Liver (tissue), 9 donors: ENCODE data around the gene CHCHD1. TPM values are rescaled to one million over a fixed set of nuclear protein-coding genes. Genes with fewer than 3 reads are reported as not detected.

ENCODE experiments used
- DNase-seq: peaks from one replicate; pipeline ENCODE4 v3.0.0-alpha.2; 2017; ENCODE audit warnings: low spot score
- H3K27ac ChIP-seq, 2 donors: one replicate each; pipeline ENCODE4 v1.7.0; 2013; ENCODE audit warnings: inconsistent platforms in 2 of 2, low read length in 2 of 2, control low read depth in 1 of 2, low read depth in 1 of 2, mild to moderate bottlenecking in 1 of 2
- H3K27me3 ChIP-seq, 4 donors: one replicate each; pipeline versions ENCODE4 v1.6.1 to v1.7.0; 2013; ENCODE audit warnings: low read length in 3 of 4, inconsistent platforms in 1 of 4, mild to moderate bottlenecking in 1 of 4, moderate library complexity in 1 of 4; ENCODE audit not compliant: control insufficient read depth in 4 of 4, insufficient read depth in 4 of 4
- H3K36me3 ChIP-seq, 4 donors: one replicate each; pipeline versions ENCODE4 v1.6.1 to v1.7.0; 2013; ENCODE audit warnings: low read length in 3 of 4, mild to moderate bottlenecking in 3 of 4, low read depth in 1 of 4, moderate library complexity in 1 of 4; ENCODE audit not compliant: control insufficient read depth in 4 of 4, insufficient read depth in 3 of 4
- H3K4me1 ChIP-seq, 4 donors: one replicate each; pipeline versions ENCODE4 v1.6.1 to v1.7.0; 2013; ENCODE audit warnings: low read length in 3 of 4, mild to moderate bottlenecking in 3 of 4, moderate library complexity in 1 of 4; ENCODE audit not compliant: control insufficient read depth in 4 of 4, insufficient read depth in 4 of 4
- H3K4me3 ChIP-seq, 3 donors: one replicate each; pipeline versions ENCODE4 v1.6.1 to v1.7.0; 2013; ENCODE audit warnings: low read length in 3 of 3, control low read depth in 1 of 3, low read depth in 1 of 3, mild to moderate bottlenecking in 1 of 3
- H3K9ac ChIP-seq, 2 donors: one replicate each; pipeline ENCODE4 v1.7.0; 2013; ENCODE audit warnings: low read length in 2 of 2, mild to moderate bottlenecking in 2 of 2, moderate library complexity in 2 of 2, control low read depth in 1 of 2, low read depth in 1 of 2
- H3K9me3 ChIP-seq, 4 donors: one replicate each; pipeline versions ENCODE4 v1.6.1 to v1.7.0; 2013; ENCODE audit warnings: low read length in 3 of 4; ENCODE audit not compliant: control insufficient read depth in 4 of 4
- CTCF ChIP-seq: fragments of 150-350 bp; IDR thresholded peaks from 2 replicates; pipeline ENCODE4 v1.5.1; 2017; ENCODE audit warnings: improper control_type of control experiment, low read depth, low read length; ENCODE audit not compliant: missing input control
- FOXA1 ChIP-seq: IDR thresholded peaks from 2 replicates; pipeline ENCODE4 v1.6.1; 2016; ENCODE audit warnings: antibody characterized with exemption
- FOXA2 ChIP-seq: IDR thresholded peaks from 2 replicates; pipeline ENCODE4 v1.6.1; 2016; ENCODE audit warnings: antibody characterized with exemption
- GABPA ChIP-seq, 2 donors: IDR thresholded peaks in 1 of 2; conservative IDR thresholded peaks in 1 of 2; 2 replicates each; pipeline ENCODE4 v1.6.1; 2016; ENCODE audit warnings: antibody characterized with exemption in 2 of 2, mild to moderate bottlenecking in 1 of 2, moderate library complexity in 1 of 2
- HNF4A ChIP-seq, 2 donors: conservative IDR thresholded peaks; 2 replicates each; pipeline ENCODE4 v1.6.1; 2016; ENCODE audit warnings: antibody characterized with exemption in 2 of 2, mild to moderate bottlenecking in 2 of 2
- HNF4G ChIP-seq: IDR thresholded peaks from 2 replicates; pipeline ENCODE4 v1.6.1; 2016; ENCODE audit warnings: antibody characterized with exemption
- JUND ChIP-seq, 2 donors: IDR thresholded peaks; 2 replicates each; pipeline ENCODE4 v1.6.1; 2016; ENCODE audit warnings: antibody characterized with exemption in 2 of 2
- MAX ChIP-seq: IDR thresholded peaks from 2 replicates; pipeline ENCODE4 v1.6.1; 2016; ENCODE audit warnings: antibody characterized with exemption
- NR2F2 ChIP-seq: IDR thresholded peaks from 2 replicates; pipeline ENCODE4 v1.6.1; 2016; ENCODE audit warnings: antibody characterized with exemption
- RAD21 ChIP-seq, 2 donors: IDR thresholded peaks; 2 replicates each; pipeline ENCODE4 v1.6.1; 2016; ENCODE audit warnings: antibody characterized with exemption in 2 of 2, mild to moderate bottlenecking in 2 of 2
- REST ChIP-seq: IDR thresholded peaks from 2 replicates; pipeline ENCODE4 v1.6.1; 2016; ENCODE audit warnings: antibody characterized with exemption, mild to moderate bottlenecking
- RXRA ChIP-seq, 2 donors: IDR thresholded peaks; 2 replicates each; pipeline ENCODE4 v1.6.1; 2017 to 2018; ENCODE audit warnings: antibody characterized with exemption in 2 of 2, mild to moderate bottlenecking in 1 of 2
- SP1 ChIP-seq: IDR thresholded peaks from 2 replicates; pipeline ENCODE4 v1.6.1; 2018; ENCODE audit warnings: antibody characterized with exemption, mild to moderate bottlenecking
- TAF1 ChIP-seq: conservative IDR thresholded peaks from 2 replicates; pipeline ENCODE4 v1.6.1; 2016; ENCODE audit warnings: antibody characterized with exemption, mild to moderate bottlenecking
- YY1 ChIP-seq: IDR thresholded peaks from 2 replicates; pipeline ENCODE4 v1.6.1; 2016; ENCODE audit warnings: antibody characterized with exemption, mild to moderate bottlenecking
- ZBTB33 ChIP-seq: IDR thresholded peaks from 2 replicates; pipeline ENCODE4 v1.6.1; 2016; ENCODE audit warnings: antibody characterized with exemption
- WGBS: extraction: QIAGEN DNeasy Blood & Tissue Kit; methylation state at CpG from one replicate; pipeline ENCODE4 v1.1.7; 2013; 5-methylcytosine and 5-hydroxymethylcytosine counted together
- polyA plus RNA-seq, 2 donors: library from polyadenylated mRNA; stranded (reverse) in 1 of 2; unstranded in 1 of 2; fragments of 200-250 nt in 1 of 2; fragments of >200 nt in 1 of 2; fragmentation: Nextera tagmentation in 1 of 2; extraction: Ambion mirVana in 1 of 2; gene quantifications; one replicate each; pipeline versions ENCODE4 v1.2.1 to v1.2.3, GENCODE V29; 2013 to 2015
- total RNA-seq, 2 donors: library from RNA; depleted of rRNA; stranded (reverse); fragments of >200 nt; gene quantifications; one replicate each; pipeline ENCODE4 v1.2.3, GENCODE V29; 2014
- donor health status: healthy.
- donor health status: healthy.
- donor health status: healthy.
- donor health status: healthy.
- donor health status: healthy.

Gene CHCHD1
- total and polyA plus RNA-seq, 4 donors = 7.6 to 47.4 (median 23.1) TPM

- WGBS = 1% methylated on average over 14 of the region's 14 CpGs
- no peak for TF ChIP-seq HNF4G
- TF ChIP-seq YY1 = no peak
- no peak for TF ChIP-seq TAF1
- no peak for TF ChIP-seq RXRA (IDR thresholded peaks at IDR 0.05)
- TF ChIP-seq NR2F2 = no peak
- TF ChIP-seq ZBTB33 = no peak
- TF ChIP-seq REST = no peak
- TF ChIP-seq CTCF = no peak
- no peak for TF ChIP-seq FOXA1
- TF ChIP-seq GABPA (IDR thresholded peaks at IDR 0.05 in 1 of 2, conservative IDR thresholded peaks at IDR 0.05 in 1 of 2) = no peak
- no peak for TF ChIP-seq FOXA2
- TF ChIP-seq SP1 = no peak
- no peak for TF ChIP-seq JUND (IDR thresholded peaks at IDR 0.05)
- TF ChIP-seq HNF4A (conservative IDR thresholded peaks at IDR 0.05) = no peak
- Histone ChIP-seq H3K27ac (peak overlapping the region; percentile 91 to 96), H3K4me1 (peaks cover 0 to 36% (median 32%) of the 10 kb centered on the region in 4 donors), H3K9me3 (no peaks in the 10 kb centered on the region), H3K4me3 (peak overlapping the region; percentile 68 to 97 (median 97)), H3K36me3 (peaks cover 2 to 7% (median 3%) of the 10 kb centered on the region in 4 donors), H3K27me3 (no peaks in the 10 kb centered on the region), H3K9ac (peak overlapping the region; percentile 88 to 89)
- no peak for DNase-seq
Observed at GRCh38 chr10:73781548-73781878, 335 bp upstream of the CHCHD1 start.

GRCh38 chr10:73782749-73783085 lies 869 bp downstream of the CHCHD1 start:
- Histone ChIP-seq H3K27me3 (no peaks in the 10 kb centered on the region), H3K4me1 (peaks cover 3 to 44% (median 38%) of the 10 kb centered on the region in 4 donors), H3K36me3 (peaks cover 0 to 7% (median 3%) of the 10 kb centered on the region in 4 donors), H3K9me3 (no peaks in the 10 kb centered on the region), H3K4me3 (peak overlapping the region; percentile 68 to 97 (median 97)), H3K9ac (peak overlapping the region; percentile 88 to 89), H3K27ac (peak overlapping the region; percentile 91 to 96)
- no peak for TF ChIP-seq HNF4A (conservative IDR thresholded peaks at IDR 0.05)
- no peak for TF ChIP-seq YY1
- no peak for TF ChIP-seq ZBTB33
- no peak for TF ChIP-seq RAD21 (IDR thresholded peaks at IDR 0.05)
- TF ChIP-seq REST = no peak
- no peak for TF ChIP-seq HNF4G
- TF ChIP-seq MAX = no peak
- TF ChIP-seq FOXA1 = no peak
- WGBS = 16% methylated on average over 2 of the region's 2 CpGs
- DNase-seq = no peak
